H1 (cell line): ENCODE data around the gene HSD17B2. TPM values are rescaled to one million over a fixed set of nuclear protein-coding genes. Genes with fewer than 3 reads are reported as not detected.

Experiments used
- MAFK ChIP-seq: IDR thresholded peaks from 2 replicates; pipeline ENCODE4 v1.6.1; 2012; ENCODE audit warnings: low read depth, mild to moderate bottlenecking, improper control_type of control experiment, low read length
- POLR2AphosphoS5 ChIP-seq: IDR thresholded peaks from 2 replicates; pipeline ENCODE4 v1.6.1; 2011; ENCODE audit warnings: low read depth, low read length
- RFX5 ChIP-seq: IDR thresholded peaks from 2 replicates; pipeline ENCODE4 v1.6.1; 2011; ENCODE audit warnings: low read depth, low read length, improper control_type of control experiment, borderline replicate concordance
- RNF2 ChIP-seq: fragments of 200-900, 300-1000 bp; sonication (generic); IDR thresholded peaks from 2 replicates; pipeline ENCODE4 v1.7.1; 2016; ENCODE audit warnings: borderline replicate concordance, low read depth, mild to moderate bottlenecking, antibody characterized with exemption, low read length; ENCODE audit not compliant: poor library complexity, severe bottlenecking; ENCODE audit errors: missing control alignments
- SAP30 ChIP-seq: fragments of 300-600 bp; sonication (generic); IDR thresholded peaks from 2 replicates; pipeline ENCODE4 v1.7.1; 2012; ENCODE audit warnings: low read length, moderate library complexity, mild to moderate bottlenecking, inconsistent platforms; ENCODE audit not compliant: insufficient read depth, insufficient replicate concordance
- SIRT6 ChIP-seq: IDR thresholded peaks from one replicate; pipeline ENCODE4 v1.7.1; 2012; ENCODE audit warnings: low read length, inconsistent platforms
- polyA plus RNA-seq, 7 experiments: library from polyadenylated mRNA; depleted of rRNA in 3 of 7; stranded (reverse) in 5 of 7; unstranded in 2 of 7; fragments of >200 nt in 5 of 7; fragments of 200-250 nt in 2 of 7; gene quantifications; 1 replicate in 5 of 7; 2 replicates in 1 of 7; 4 replicates in 1 of 7; pipeline versions ENCODE4 v1.2.1 to v1.2.3, GENCODE V29; 2011 to 2013; ENCODE audit warnings: missing spikeins in 2 of 7, mixed read lengths in 2 of 7
- total RNA-seq: library from RNA; stranded (reverse); fragmentation: NEBNext Ultra II Directional; extraction: Animal tissue kit (Norgen Biotek cat#: 25700); gene quantifications from 2 replicates; pipeline ENCODE4 v1.2.1, GENCODE V29; 2021

Gene HSD17B2
- total and polyA plus RNA-seq, 2 of the 8 experiments (the other 6 are each of a cell fraction or from before 2014, with no cell fraction given) = not detected

GRCh38 chr16:82059983-82060421 is 24.9 kb downstream of the HSD17B2 start (continued):
- TF ChIP-seq RFX5 = no peak
- TF ChIP-seq SAP30 = no peak
- no peak for TF ChIP-seq MAFK
- no peak for TF ChIP-seq RNF2
- no peak for TF ChIP-seq SIRT6
- no peak for TF ChIP-seq POLR2AphosphoS5
